NB4 (cell line): ENCODE data around the gene ZNF318.

Experiments used
- DNase-seq: peaks from one replicate; pipeline ENCODE4 v3.0.0; 2010; ENCODE audit warnings: low read depth
- H3K4me3 ChIP-seq: one replicate; pipeline ENCODE4 v1.5.1; 2011; ENCODE audit warnings: mild to moderate bottlenecking, low read depth, low read length, moderate library complexity
- MAX ChIP-seq: IDR thresholded peaks from 2 replicates; pipeline ENCODE4 v1.6.1; 2011; ENCODE audit warnings: low read depth, low read length
- MYC ChIP-seq: IDR thresholded peaks from 2 replicates; pipeline ENCODE4 v1.6.1; 2011; ENCODE audit warnings: low read depth, low read length
- POLR2A ChIP-seq: IDR thresholded peaks from 2 replicates; pipeline ENCODE4 v1.6.1; 2011; ENCODE audit warnings: mild to moderate bottlenecking; ENCODE audit not compliant: insufficient read length; ENCODE audit errors: extremely low read depth
- TF ChIP-seq, protein P1 (sequence below): IDR thresholded peaks from one replicate; pipeline ENCODE4 v1.5.1; 2012; ENCODE audit warnings: low read depth, low read length

The ZNF318 gene

GRCh38 chr6:43408259-43408658 lies 38.8 kb upstream of the ZNF318 start:
- H3K4me3 ChIP-seq: no peak overlapping the region
- no peak for DNase-seq
- TF ChIP-seq MAX (no peak), POLR2A (no peak), MYC (no peak)
- TF ChIP-seq, protein P1, sequence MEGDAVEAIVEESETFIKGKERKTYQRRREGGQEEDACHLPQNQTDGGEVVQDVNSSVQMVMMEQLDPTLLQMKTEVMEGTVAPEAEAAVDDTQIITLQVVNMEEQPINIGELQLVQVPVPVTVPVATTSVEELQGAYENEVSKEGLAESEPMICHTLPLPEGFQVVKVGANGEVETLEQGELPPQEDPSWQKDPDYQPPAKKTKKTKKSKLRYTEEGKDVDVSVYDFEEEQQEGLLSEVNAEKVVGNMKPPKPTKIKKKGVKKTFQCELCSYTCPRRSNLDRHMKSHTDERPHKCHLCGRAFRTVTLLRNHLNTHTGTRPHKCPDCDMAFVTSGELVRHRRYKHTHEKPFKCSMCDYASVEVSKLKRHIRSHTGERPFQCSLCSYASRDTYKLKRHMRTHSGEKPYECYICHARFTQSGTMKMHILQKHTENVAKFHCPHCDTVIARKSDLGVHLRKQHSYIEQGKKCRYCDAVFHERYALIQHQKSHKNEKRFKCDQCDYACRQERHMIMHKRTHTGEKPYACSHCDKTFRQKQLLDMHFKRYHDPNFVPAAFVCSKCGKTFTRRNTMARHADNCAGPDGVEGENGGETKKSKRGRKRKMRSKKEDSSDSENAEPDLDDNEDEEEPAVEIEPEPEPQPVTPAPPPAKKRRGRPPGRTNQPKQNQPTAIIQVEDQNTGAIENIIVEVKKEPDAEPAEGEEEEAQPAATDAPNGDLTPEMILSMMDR: no peak

GRCh38 chr6:43407296-43407695 lies 37.8 kb upstream of the ZNF318 start:
- no peak overlapping the region for H3K4me3 ChIP-seq
- TF ChIP-seq MYC: no peak
- no peak for TF ChIP-seq POLR2A
- TF ChIP-seq, protein P1: no peak
- TF ChIP-seq MAX: no peak
- DNase-seq: no peak

- TF ChIP-seq MYC: no peak
- no peak for TF ChIP-seq MAX
- TF ChIP-seq POLR2A: no peak
- TF ChIP-seq, protein P1: no peak
- no peak for DNase-seq
- no peak overlapping the region for H3K4me3 ChIP-seq
Measured at GRCh38 chr6:43405354-43405753, 35.9 kb upstream of the ZNF318 start.

DNA sequence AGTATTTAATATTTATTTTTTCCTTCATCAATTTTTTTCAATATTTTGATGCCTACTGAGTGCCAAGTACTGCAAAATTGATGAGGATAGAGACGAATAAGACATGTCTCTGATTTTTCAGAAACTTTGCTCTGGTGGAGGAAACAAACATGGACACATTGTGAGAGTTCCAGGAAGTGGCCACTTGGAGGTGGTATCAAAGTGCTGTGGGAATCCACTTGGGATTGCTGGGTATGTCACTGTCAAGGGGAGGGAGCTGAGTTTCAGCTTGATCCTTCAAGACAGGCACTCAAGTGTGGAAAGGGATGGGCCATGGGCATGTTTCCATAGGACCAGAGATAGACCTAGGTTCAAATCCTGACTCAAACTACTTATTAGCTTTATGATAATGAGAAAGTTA lies 33.4 kb upstream of the ZNF318 start:
- TF ChIP-seq POLR2A (no peak), MYC (no peak), MAX (no peak)
- TF ChIP-seq, protein P1: no peak
- DNase-seq: no peak

GRCh38 chr6:43401730-43402129 lies 32.3 kb upstream of the ZNF318 start:
- no peak for DNase-seq
- no peak overlapping the region for H3K4me3 ChIP-seq
- TF ChIP-seq, protein P1: no peak
- no peak for TF ChIP-seq MYC
- no peak for TF ChIP-seq POLR2A
- TF ChIP-seq MAX: no peak

More for the DNA sequence above, 33.4 kb upstream of the ZNF318 start:
- H3K4me3 ChIP-seq: no peak overlapping the region

- TF ChIP-seq, protein P1: no peak
- TF ChIP-seq MYC (no peak), POLR2A (no peak), MAX (no peak)
- H3K4me3 ChIP-seq: no peak overlapping the region
- DNase-seq: peak; percentile 42
Measured at GRCh38 chr6:43399932-43400487, 30.6 kb upstream of the ZNF318 start.
